Pulmonary artery endothelial cell (primary cell): Measurements from ENCODE around the gene PBRM1. TPM values are rescaled to one million over a fixed set of nuclear protein-coding genes. Genes with fewer than 3 reads are reported as not detected.

ENCODE experiments used
- DNase-seq: peaks from one replicate; pipeline ENCODE4 v3.0.0-alpha.2; 2011; ENCODE audit warnings: low read depth, low spot score
- total RNA-seq: library from RNA; depleted of rRNA; stranded (reverse); fragments of >200 nt; gene quantifications from 2 replicates; pipeline ENCODE4 v1.2.3, GENCODE V29; 2014

The PBRM1 gene
- total RNA-seq, 1 donor from 2014 or later, result 63.0 TPM

- no peak for DNase-seq
Measured at GRCh38 chr3:52524752-52525679, 160.7 kb downstream of the PBRM1 start.

GRCh38 chr3:52524258-52524751, 161.4 kb downstream of the PBRM1 start:
- no peak for DNase-seq

GRCh38 chr3:52523386-52524257, 162.1 kb downstream of the PBRM1 start:
- DNase-seq, result no peak

- DNase-seq, result no peak
Measured at GRCh38 chr3:52522651-52523251, 163.0 kb downstream of the PBRM1 start.

- no peak for DNase-seq
Measured at GRCh38 chr3:52521881-52522650, 163.6 kb downstream of the PBRM1 start.

GRCh38 chr3:52521488-52521824, 164.3 kb downstream of the PBRM1 start:
- no peak for DNase-seq

GRCh38 chr3:52520716-52521487, 164.8 kb downstream of the PBRM1 start:
- DNase-seq, result no peak

- no peak for DNase-seq
Measured at GRCh38 chr3:52520141-52520667, 165.5 kb downstream of the PBRM1 start.

GRCh38 chr3:52519445-52520140, 166.1 kb downstream of the PBRM1 start:
- DNase-seq, result no peak

GRCh38 chr3:52518723-52519444, 166.8 kb downstream of the PBRM1 start:
- DNase-seq, result no peak

GRCh38 chr3:52517796-52518722, 167.7 kb downstream of the PBRM1 start:
- DNase-seq, result no peak

- DNase-seq, result no peak
Measured at GRCh38 chr3:52516509-52517195, 169.1 kb downstream of the PBRM1 start.

- DNase-seq, result no peak
Measured at GRCh38 chr3:52515192-52515591, 170.5 kb downstream of the PBRM1 start.

GRCh38 chr3:52514576-52514975, 171.1 kb downstream of the PBRM1 start:
- no peak for DNase-seq

GRCh38 chr3:52513281-52513680, 172.4 kb downstream of the PBRM1 start:
- DNase-seq, result no peak

GRCh38 chr3:52512727-52513126, 173.0 kb downstream of the PBRM1 start:
- no peak for DNase-seq

- DNase-seq, result no peak
Measured at GRCh38 chr3:52512105-52512504, 173.6 kb downstream of the PBRM1 start.
